GM03348 (cell line): ENCODE data around the gene CMSS1.
A peak's percentile ranks its signal among the peaks of the same experiment; 100 is the strongest.

Source experiments
- DNase-seq: peaks from one replicate; pipeline ENCODE4 v3.0.0; 2012; ENCODE audit warnings: low spot score

The CMSS1 gene

DNA sequence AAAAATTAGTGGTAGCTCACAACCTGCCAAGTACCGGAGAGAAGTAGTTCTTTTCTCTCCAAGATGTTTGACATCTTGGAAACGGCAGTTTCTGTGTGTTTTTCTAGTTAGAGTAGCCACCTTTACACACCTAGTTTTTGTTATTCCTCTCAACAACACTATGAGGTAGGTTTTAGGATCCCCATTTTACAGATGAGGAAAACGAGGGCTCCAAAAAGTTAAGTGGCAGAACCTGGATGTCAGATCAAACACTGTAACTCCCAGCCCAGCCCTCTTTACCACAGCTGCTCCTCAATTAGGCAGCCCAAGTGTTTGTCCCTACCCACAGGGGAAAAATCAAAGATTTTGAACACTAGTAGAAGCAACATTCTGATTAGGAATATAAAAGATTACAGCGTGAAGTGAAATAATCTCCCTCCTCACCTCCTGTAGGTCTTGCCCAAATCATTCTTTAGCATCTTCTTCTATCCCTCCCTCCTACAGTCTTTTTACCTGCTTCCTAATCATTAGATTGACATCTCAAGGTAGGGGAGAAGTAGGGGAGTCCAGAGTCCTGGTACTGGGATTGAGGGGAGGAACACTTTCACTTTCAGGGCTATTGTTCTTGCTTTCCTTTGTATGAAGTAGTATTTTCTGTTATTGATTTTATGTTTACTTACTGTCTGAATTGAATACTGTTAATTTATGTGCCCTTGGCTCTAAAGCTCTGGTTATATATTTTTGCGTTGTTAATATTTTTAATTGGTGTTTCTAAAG is 142.6 kb downstream of the CMSS1 start:
- peak; percentile 6 for DNase-seq

DNA sequence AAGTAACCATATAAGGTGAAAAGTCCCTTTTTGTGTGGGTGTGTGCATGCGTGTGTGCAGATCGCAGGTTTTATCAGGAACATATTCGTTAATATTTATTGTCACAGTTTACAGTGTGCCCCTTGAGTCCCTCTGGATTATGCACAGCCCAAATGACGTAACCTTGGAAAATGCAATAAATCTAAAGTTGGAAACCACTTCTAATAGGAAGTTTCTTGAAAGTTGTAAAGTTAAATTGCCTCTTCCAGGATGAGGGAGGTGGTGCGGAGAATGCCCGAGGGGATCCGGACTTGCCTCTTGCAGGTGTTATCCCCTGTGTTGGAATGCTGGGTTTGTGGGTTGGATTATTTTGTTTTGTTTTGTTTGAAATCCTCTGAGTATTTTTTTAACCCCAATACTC is 143.3 kb downstream of the CMSS1 start:
- no peak for DNase-seq

DNA sequence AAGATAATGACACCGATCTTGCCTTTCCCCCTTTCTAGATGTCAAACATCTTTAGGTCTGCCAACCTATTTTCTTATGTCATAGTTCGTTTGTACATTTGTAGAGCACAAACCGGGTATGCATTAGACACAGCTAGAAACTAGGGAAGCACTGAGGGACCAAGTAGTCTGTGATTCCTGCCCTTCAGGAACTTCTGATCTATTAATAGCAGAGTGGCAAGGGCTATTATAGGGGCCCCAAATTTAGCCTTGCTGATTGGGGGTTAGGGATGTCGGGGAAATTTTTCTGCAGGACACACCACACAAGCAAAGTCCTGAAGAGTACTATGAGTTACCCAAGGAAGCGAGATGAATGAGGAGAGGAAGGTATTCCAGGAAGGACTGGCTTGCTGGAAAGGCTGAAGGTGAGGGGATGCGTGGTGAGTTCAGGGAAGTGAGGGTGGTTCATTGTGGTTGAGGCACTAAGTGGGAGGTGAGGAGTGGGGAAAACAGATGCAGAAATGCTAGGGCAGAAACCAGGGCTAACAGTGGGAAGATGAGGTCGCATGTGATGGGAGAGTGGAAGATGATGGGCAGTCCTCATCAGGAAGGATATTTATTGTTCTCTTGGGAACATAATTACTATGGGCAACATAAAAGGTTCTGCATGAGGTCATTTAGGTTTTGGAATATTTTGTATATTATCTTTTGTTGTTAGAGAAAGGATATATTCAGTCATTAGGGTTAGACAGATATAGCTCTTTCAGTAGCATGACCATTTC is 144.3 kb downstream of the CMSS1 start:
- DNase-seq, result no peak

DNA sequence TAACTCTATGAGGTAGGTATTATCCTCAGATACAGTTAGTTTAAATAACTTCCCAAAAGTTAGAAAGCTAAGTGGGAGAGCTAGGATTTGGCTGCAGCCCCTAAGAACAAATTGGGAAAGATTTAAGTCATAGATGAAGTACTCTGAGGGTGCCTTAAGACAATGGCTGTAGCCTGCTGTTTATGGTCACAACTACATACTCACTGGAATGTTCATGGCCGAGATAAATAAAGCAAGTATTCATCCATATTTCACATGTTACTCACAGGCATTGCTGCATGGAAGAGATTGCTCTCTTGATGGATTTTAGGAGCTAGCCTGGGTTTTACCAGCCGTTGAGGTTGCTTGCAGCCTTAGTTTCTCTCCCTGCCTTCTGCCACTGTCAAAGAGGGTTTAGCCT is 145.0 kb downstream of the CMSS1 start:
- DNase-seq, result peak; percentile 63

DNA sequence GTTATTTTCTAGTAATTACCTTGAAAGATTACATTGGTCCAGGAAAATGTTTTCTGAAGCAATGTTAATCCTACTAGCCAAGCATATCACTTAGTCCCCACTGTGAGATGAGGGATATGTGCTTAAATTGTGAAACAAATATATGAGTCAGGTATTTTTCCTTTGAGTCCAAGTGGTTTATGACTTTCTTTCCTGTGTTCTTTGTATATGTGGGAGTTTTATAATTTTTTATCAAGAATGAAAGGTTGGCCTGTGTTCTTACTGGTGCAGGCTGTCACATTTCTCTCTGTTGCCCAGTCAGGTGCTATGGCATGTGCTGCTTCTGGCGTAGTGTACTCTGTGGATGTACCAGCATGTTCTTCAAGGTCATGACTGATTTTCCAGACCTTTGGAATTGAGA is 147.4 kb downstream of the CMSS1 start:
- peak; percentile 20 for DNase-seq

DNA sequence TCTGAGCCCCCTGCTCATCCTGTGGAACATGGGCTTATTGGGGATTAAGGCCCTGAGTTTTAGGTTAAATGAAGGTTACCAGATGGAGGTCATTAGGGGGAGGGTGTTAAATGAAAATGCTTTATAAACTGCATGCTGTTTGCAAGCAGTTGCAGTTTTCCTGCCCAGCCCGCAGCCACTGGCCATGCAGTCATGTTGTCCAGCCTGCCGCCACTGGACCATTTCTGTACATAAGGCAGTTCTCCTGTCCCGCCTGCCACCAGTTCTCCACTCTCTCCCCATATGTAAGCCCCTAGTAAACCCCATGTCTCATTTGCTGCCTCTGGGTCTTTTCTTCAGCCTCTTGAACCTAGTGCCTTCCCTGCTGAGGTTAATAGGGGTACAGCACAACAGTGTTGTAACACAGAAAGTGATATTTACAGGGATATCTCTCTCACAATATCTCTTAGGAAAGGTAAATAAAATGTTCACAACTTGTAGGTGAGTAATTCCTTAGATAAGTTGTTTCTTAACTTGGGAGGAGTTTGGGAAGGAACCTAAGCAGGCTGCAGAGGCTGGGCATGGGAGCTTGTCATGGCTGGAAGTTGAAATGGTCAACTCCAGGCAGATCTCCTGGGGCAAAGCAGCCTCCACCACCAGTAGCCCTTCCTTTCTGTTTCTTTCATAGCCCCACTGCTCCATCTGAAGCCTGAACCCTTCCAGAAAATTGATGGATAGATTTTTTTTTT is 148.2 kb downstream of the CMSS1 start:
- DNase-seq, result no peak

DNA sequence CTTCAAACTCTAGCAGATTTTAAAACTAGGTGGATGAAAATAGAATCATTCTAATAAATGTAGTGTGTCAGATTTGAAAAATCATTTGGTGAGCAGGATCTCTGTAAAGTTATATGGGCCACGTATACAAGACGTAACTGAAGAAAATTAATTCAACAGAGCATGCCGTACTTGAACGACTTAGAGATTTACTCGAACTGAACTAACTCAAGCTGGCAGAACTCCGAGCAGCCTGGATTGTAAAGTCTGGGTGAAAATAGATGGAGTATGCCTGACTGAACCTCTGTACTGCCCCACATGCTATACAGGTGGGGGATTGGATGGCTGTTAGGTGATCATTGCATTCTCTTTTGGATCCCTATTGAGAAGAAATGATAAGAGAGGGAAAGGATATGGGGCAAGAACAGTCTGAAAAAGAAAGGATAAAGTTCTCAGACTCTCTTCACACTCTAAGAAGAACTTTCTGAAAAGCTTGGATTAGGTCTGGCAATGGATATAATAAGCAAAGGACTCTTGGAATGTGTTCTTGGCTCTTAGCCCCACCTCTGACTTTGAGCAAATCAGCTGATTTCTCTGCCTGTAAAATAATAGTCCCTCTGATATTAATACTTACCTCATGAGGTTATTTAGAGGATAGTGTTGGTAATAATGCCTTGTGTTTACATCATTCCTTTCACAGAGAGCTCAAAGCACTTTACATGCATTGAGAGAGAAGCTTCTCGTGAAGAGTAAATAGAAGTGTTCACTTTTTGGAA is 149.2 kb downstream of the CMSS1 start:
- peak; percentile 45 for DNase-seq

DNA sequence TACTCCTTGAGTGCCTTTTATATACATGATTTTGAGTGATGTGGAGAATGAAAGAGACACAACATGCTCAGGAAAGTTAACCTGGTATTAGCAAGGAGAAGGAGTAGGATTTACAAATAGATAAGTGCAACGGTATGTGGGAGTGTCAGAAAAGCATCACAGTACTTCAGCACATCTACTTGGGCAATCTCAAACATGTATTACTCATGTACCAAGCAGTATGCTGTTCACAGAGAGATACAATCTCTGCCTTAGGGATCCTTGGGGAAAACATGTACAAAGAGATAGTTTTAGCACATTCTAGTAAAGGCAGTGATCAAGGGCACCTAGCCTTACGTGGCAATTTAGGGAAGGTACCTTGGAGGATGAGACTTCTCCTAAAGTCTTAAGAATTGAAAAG is 150.1 kb downstream of the CMSS1 start:
- DNase-seq, result peak; percentile 17

DNA sequence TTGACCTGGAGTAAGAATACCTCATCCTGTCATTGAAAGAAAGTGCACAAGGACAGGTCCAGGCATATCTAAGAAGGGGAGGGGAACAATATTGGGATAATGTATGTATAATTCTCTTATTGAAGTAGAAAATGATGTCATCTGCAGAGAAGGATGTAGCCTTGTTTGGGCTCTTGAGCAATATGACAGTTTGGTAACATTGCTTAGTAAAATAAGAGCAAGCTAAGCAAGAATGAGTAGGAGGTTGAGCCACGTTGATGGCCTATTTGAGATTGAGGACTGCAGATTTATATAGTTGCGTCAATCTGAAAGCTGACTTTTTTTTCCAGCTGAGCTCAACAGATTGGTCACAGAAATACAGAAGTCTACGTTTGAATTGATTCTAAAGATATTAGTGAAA is 151.5 kb downstream of the CMSS1 start:
- no peak for DNase-seq

DNA sequence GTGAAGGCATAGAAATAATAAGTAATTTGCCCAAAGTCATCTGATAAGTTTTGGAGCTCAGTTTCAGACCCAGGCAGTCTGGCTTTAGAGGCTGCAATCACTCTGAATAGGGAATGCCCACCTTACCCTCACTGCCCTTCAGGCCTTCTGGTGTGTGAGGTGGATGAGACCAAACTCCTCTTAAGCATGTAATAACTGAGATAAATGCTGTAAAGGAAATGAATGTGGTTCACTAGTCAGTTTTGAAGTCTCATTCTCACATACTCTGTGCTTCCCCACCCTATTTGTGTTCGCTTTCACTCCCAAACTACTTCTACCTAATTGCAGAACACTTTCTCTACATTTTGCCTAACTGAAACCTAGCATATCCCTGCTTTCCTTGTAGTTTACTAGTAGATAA is 152.5 kb downstream of the CMSS1 start:
- no peak for DNase-seq

DNA sequence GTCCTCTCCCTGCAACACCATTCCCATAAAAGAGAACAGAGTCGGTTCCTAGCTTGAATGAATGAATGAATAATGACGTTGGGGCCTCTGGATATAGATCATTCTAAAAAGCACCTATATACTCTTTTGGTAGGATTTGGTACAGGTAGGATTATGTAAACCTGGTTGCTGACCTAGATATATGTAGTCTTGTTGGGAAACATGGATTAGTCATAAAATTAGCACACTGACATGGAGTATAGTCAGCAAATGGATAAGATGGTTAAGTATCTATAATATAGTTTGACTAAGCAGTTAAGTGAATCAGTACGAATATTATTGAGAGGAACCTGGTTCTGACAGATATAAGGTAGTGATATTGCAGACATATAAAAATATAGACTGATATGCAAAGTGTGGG is 154.1 kb downstream of the CMSS1 start:
- DNase-seq, result no peak

DNA sequence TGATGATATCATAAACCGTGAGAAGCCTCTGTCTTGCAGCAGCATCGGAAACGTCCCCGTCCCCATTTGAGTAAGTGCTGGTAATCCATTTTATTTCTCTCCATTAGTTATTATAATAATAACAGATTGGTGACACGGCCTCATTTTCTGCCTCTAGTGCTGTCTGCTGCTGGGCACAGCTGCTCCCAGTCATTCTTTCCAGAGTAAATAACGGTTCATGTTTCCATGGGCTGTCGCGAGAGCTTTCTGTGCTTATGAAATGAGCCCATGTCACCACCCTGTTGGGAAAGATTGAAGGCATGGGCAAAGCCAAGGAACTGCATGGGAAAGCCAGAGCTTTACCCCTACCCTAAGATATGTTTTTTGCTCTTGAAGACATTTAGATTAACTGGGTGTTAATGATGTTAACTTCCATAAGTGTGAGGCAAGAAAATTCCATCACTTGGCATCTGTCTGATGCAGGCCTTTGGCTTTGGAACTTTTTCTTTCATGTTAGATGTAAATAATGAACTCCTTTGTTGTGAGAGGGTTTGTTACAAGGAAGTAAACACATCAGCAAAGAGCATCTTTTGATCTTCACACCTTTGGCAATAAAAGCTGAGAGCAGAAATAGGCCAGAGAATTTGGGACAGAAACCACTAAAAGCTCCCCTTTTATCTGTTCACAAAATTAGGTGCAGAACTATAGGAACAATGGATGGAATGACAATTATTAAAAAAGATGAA is 154.9 kb downstream of the CMSS1 start:
- DNase-seq, result no peak

DNA sequence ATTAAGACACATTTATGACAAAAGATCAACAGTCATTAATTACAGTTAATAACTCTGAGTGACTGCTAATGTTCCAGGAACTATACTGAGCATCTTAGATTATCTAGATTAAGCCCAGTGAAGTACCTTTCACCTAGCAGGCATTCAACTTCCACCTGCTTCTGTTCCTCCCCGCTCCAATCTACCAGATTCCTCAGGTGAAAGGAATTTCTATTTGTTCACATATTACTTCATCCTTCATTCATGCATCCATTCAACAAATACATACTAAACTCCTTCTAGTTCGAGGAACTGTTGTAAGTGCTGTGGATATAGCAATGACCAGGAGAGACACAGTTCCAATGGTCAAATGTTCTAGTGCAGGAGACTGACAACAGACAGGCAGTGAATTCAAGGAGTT is 157.3 kb downstream of the CMSS1 start:
- no peak for DNase-seq

DNA sequence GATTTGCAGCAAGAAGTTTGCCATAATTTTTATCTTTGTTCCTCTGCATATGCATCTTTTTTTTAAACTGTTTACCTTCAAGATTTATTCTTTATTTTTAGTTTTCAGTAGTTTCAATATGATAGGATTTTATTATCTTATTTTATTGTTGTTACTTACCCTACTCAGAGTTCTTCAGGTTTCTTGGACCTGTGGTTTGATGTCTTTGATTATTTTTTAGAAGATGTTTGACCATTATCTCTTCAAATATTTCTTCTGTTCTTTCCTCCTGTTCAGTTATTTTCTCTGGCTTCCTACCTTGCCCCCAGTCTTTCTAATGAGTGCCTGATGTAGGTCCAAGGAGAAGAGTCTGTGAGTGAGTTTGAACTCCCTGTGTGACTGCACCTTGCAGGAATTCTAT is 158.9 kb downstream of the CMSS1 start:
- no peak for DNase-seq

DNA sequence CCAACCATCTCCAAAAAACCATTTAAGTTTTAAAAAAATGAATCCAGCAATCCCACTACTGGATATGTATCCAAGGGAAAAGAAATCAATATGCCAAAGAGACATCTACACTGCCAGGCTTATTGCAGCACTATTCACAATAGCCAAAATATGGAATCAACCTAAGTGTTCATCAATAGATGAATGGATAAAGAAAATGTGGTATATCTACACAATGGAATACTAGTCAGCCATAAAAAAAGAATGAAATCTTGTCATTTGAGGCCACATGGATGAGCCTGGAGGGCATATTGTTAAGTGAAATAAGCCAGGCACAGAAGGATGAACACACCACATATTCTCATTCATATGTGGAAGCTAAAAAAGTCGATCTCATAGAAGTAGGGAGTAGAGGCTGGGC is 160.6 kb downstream of the CMSS1 start:
- no peak for DNase-seq

DNA sequence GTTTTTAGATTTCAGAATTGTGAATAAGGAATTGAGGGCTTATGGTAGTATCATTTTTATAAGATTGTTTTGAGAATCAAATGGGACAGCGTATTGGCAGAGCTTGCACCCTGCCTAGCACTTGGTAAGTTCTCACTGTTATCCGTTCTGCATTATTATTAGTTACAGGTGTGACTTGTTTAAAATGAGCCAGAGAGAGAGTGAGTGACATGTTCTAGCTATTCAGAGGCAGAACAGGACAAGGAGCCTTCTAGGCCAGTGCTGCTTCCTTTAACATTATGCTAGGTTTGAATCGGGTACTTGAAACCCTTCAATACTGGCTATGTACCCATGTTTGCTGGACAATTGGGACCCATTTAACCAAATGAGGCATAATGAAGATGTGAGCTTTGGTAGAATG is 162.9 kb downstream of the CMSS1 start:
- DNase-seq, result no peak

DNA sequence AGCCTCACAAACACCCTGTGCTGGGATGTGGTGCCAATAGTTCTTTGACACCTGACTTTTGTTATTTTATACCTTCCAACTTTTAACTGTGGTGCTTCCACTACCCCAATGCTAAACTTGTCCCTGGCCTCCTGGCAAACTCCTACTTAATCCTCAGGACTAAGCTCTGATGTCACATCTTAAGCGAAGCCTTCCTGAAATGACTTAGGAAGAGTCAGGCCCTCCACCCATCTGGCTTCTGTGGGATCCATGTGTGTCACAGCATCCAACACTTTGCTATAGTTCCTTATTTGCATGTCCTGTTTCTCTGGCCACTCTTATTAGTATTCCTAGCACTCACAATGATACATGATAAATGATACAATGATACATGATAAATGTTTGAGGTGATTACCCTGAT is 163.5 kb downstream of the CMSS1 start:
- no peak for DNase-seq

DNA sequence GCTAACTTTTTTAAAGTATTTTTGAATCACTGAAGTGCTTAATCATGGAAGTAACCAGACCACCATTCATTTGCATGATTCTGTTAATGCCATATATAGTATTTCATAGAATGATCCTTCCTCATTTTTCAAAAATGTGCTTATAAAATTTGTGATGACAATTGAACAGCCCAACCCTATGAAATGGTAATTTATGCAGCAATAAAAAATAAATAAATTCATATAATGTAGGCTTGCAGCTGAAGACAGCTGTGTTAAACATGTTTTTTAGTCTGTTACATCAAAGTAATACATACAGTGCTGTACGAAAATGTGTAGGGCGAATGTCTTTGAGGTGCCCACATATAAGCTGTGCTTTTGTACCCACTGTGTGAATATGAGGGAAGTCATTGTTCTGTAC is 165.0 kb downstream of the CMSS1 start:
- no peak for DNase-seq

DNA sequence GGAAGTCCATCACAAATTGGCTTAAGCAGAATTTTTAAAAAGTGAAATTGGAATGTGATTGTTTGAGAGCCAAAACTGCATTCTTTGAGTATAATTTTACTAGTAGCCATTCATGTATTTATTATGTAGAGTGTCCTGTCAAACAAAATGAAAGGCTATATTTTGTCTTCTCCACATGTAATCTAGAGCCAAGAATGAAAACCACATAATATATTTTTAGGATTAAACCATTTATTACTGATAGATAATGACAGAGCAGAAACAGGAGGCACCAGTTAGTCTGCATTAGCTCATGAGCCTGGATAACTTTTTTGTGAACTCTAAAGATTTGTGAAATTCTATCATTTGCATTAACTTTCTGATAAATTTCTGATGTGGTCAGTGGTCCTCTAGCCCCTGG is 166.5 kb downstream of the CMSS1 start:
- DNase-seq, result peak; percentile 24

DNA sequence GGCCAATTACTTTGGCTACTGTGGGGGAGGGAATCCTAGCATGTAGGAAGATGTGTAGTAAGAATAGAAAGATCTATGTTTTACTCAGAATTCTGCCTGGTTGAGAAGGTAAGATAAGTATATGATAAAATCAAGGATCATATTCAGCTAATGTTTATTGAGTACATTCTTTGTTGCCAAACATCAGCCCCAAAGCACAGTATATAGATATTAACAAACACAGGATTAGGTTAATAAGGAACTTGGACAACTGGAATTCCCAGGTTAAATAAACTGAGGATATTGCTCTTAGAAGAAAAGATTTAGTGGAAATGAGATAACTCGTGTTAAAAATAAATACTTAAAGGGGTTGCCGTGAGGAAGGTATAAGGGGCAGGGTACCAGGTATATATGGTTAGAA is 167.0 kb downstream of the CMSS1 start:
- no peak for DNase-seq

DNA sequence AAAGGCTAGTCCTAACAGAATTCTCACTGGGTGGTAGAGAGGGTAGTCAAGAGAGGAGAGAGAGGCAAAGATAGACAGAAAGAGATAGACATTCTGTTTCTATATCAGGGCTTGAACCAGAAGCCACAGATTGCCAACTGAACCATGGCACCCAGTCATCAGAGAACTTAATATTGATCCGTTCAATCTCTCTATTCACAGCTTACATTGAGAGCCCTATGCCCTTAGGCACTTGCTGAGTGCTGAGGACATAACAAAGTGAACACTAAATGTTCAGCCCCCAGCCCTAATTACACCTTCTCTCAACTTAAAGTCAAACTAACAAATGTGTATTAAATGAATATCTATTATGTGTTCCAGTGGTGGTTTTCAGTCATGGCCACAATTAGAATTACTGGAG is 172.5 kb downstream of the CMSS1 start:
- no peak for DNase-seq

DNA sequence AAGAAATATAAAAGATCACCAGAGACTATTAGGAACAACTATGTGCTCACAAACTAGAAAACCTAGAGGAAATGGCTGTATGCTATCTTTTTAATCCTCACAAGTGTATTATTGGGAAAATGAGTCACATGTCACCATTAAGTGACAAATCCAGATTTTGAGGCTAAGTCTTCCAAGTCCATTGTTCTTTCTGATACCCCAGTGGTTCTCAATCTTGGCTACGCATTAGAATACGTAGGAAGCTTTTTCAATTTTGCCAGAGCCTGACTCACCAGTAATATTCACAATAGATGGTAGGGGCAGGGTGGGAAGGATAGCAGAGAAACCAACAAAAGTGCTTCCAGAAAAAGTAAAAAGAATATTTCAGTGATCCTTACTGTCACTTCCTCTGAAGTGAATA is 179.6 kb downstream of the CMSS1 start:
- no peak for DNase-seq
